Lower lobe of right lung (tissue), 2 donors: ENCODE data around the gene CEACAM18. TPM values are rescaled to one million over a fixed set of nuclear protein-coding genes. Genes with fewer than 3 reads are reported as not detected.

Source experiments
- ATAC-seq, 2 donors: fragments of 200-7000 bp; cut with Tn5 transposase; one replicate each; pipeline ENCODE4 v1.9.1; 2020 to 2022; ENCODE audit warnings: mild to moderate bottlenecking in 2 of 2, moderate library complexity in 2 of 2
- DNase-seq: peaks from one replicate; pipeline ENCODE4 v3.0.0-alpha.2; 2020
- H3K27ac ChIP-seq: fragments of 200-600 bp; one replicate; pipeline ENCODE4 v1.8.0; 2022
- H3K27me3 ChIP-seq: fragments of 200-600 bp; one replicate; pipeline ENCODE4 v1.8.0; 2022; ENCODE audit warnings: low read depth
- H3K36me3 ChIP-seq: fragments of 200-600 bp; one replicate; pipeline ENCODE4 v1.8.0; 2022; ENCODE audit warnings: mild to moderate bottlenecking
- H3K4me1 ChIP-seq: fragments of 200-600 bp; one replicate; pipeline ENCODE4 v1.8.0; 2022
- H3K4me3 ChIP-seq: fragments of 200-600 bp; one replicate; pipeline ENCODE4 v1.8.0; 2022; ENCODE audit warnings: mild to moderate bottlenecking
- H3K9me3 ChIP-seq: fragments of 200-600 bp; one replicate; pipeline ENCODE4 v1.8.0; 2022
- intact Hi-C: fragments of 100-400 bp; cut with DNase I; formaldehyde crosslinking; loops from one replicate; pipeline ENCODE4 v1.11.0; 2022
- total RNA-seq: library from RNA; stranded (reverse); fragmentation: NEBNext Ultra II Directional; extraction: Animal tissue kit (Norgen Biotek cat#: 25700); gene quantifications from one replicate; pipeline ENCODE4 v1.2.1, GENCODE V29; 2021
- TF ChIP-seq, protein P1 (sequence below): fragments of 200-600 bp; IDR thresholded peaks from one replicate; pipeline ENCODE4 v1.8.0; 2022; ENCODE audit warnings: antibody characterized with exemption, mild to moderate bottlenecking
- donor health status: DM: no; HTN: yes; CAD: no; lungs with severe emphysema.

CEACAM18 gene
- total RNA-seq, 1 donor from 2014 or later = not detected

DNA sequence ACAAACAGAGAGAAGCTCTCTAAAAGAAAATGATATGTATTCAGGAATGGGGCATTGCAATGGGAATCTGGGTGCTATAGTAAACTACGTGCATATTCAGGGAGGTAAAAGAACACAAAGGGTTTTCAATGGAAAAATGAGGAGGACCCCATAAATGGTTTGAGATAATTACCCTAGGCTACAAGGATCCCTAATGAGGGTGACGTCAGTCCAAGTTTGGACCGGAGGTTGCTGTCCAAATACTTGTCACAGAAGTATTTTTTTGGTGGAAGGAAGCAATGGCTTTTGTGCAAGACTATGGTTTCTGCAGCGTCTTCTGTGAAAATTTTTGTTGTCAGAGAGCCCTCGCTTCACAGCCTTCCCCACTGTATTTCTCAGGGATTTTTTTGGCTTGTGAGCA, 995 bp upstream of the CEACAM18 start:
- ATAC-seq = no peak
- Histone ChIP-seq H3K27me3 (peaks cover 14% of the 10 kb centered on the region), H3K9me3 (no peaks in the 10 kb centered on the region), H3K4me1 (no peaks in the 10 kb centered on the region), H3K36me3 (no peaks in the 10 kb centered on the region), H3K4me3 (no peak overlapping the region), H3K27ac (no peak overlapping the region)
- intact Hi-C loops = no loop called here
- DNase-seq = no peak
- TF ChIP-seq, protein P1, sequence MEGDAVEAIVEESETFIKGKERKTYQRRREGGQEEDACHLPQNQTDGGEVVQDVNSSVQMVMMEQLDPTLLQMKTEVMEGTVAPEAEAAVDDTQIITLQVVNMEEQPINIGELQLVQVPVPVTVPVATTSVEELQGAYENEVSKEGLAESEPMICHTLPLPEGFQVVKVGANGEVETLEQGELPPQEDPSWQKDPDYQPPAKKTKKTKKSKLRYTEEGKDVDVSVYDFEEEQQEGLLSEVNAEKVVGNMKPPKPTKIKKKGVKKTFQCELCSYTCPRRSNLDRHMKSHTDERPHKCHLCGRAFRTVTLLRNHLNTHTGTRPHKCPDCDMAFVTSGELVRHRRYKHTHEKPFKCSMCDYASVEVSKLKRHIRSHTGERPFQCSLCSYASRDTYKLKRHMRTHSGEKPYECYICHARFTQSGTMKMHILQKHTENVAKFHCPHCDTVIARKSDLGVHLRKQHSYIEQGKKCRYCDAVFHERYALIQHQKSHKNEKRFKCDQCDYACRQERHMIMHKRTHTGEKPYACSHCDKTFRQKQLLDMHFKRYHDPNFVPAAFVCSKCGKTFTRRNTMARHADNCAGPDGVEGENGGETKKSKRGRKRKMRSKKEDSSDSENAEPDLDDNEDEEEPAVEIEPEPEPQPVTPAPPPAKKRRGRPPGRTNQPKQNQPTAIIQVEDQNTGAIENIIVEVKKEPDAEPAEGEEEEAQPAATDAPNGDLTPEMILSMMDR = no peak

DNA sequence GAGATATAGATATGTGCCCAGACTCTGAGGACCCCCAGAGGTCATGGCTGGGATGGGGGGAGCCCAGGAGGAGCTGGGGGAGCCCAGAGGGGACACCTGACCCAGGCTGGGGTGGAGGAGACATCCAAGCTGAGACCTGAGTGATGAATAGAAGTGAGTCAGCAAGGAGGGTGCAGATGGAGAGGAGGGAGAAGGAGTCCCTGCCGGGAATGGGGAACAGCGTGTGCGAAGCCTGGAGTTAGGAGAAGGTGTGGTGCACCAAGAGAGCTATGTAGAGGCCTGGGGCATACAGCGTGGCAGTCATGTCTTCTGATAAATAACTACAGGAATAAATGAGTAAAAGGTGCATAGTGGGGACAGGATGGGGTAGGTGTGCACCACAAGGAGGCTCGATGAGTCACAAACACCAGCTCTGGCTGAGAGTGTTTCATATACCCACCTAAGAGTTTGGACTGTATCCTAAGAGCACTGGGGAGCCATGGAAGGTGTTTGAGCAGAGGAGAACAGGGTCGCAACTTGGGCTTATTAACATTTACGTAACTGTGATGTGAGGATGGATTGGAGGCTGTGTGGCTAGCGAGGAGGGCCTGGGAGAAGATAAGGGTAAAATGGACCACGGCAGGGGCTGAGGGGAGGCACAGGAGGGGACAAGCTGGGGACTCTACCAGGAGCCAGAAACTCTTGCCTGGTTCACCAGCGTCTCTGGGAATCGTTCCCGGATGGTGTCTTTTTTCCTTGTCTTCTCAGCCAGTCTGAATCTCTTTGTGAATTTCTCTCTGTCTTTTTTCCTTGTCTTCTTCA, 1.4 kb downstream of the CEACAM18 start:
- no peaks in the 10 kb centered on the region for H3K9me3 ChIP-seq
- no peak overlapping the region for H3K27ac ChIP-seq
- H3K4me3 ChIP-seq = no peak overlapping the region
- TF ChIP-seq, protein P1 = no peak
- H3K4me1 ChIP-seq = no peaks in the 10 kb centered on the region
- ATAC-seq = no peak
- intact Hi-C loops = no loop called here
- DNase-seq = no peak
- peaks cover 14% of the 10 kb centered on the region for H3K27me3 ChIP-seq
- no peaks in the 10 kb centered on the region for H3K36me3 ChIP-seq

DNA sequence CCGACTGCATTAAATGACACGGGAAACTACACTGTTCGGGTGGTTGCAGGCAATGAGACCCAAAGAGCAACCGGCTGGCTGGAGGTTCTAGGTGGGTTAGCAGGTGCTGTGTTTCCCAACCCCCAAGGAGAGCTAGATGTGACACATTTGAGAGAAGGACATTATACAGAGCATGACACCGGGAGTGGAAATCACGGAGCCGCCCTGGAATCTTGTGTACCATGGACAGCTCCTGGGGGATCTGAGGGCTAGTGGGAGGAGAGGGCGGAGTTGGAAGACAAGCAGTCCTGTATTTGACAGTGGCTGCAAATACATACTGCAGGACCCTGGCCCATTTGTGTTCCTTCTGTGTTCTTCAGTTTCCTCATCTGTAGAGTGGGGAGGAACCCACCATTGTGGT, 2.3 kb downstream of the CEACAM18 start:
- TF ChIP-seq, protein P1 = no peak
- no peak overlapping the region for H3K4me3 ChIP-seq
- H3K9me3 ChIP-seq = no peaks in the 10 kb centered on the region
- intact Hi-C loops = no loop called here
- no peaks in the 10 kb centered on the region for H3K36me3 ChIP-seq
- H3K4me1 ChIP-seq = no peaks in the 10 kb centered on the region
- ATAC-seq (no peak), DNase-seq (no peak)
- no peak overlapping the region for H3K27ac ChIP-seq
- H3K27me3 ChIP-seq = peaks cover 14% of the 10 kb centered on the region

DNA sequence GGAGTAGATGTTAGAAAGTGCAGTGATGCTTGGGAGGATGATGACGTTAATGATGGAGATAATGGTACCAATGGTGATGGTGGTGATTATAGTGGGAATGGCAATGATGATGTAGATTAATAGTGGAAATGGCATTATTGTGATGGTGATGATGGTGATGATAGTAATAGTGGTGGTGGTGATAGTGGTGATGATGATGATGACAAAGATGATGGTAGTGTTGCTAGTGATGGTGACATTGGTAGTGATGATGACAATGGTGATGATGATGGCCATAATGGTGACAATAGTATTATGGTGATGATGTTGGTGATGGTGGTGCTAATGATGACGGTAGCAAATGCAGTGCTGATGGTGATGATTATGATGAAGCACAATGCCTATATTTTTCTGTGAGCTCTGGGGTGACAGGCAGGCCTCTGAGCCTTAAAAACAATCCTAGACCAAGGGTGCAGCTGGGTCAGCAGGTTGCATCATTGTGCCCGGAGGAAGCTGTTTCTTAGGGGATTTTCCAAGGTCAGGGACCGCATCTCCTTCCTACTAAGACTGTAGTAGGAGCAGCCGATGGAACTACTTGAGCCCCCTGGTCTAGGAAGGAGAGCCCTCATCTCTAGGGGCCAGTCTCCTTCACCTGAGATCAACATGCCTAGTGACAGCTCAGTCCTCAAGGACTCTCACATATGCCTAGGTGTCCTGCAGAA, 7.8 kb downstream of the CEACAM18 start:
- DNase-seq (no peak), ATAC-seq (no peak)
- Histone ChIP-seq H3K4me3 (no peak overlapping the region), H3K36me3 (no peaks in the 10 kb centered on the region), H3K27me3 (peaks cover 5% of the 10 kb centered on the region), H3K4me1 (no peaks in the 10 kb centered on the region), H3K9me3 (no peaks in the 10 kb centered on the region), H3K27ac (no peak overlapping the region)
- TF ChIP-seq, protein P1 = no peak
- intact Hi-C loops = no loop called here

DNA sequence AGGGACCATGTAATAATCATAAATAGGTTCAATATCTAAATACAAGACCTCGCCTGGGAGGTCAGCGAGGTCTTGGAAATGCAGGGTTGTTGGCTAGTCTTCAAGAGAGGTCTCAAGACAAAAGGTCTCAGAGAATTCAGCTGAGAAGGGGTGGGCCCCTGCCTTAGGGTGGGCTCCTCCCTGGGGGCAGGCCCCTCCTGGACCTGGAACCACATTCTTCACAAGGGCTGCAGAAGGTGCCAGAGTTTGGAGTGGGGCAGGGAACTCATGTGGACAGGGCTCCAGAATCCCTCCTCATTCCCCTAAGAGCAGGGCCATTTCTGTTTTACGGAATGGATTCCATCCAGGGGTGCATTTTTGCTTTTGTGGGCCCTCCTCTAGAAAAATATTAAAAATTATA, 10.2 kb downstream of the CEACAM18 start:
- no peak for DNase-seq
- TF ChIP-seq, protein P1 = no peak
- no peaks in the 10 kb centered on the region for H3K36me3 ChIP-seq
- peaks cover 5% of the 10 kb centered on the region for H3K27me3 ChIP-seq
- intact Hi-C loops = no loop called here
- no peak overlapping the region for H3K4me3 ChIP-seq
- H3K27ac ChIP-seq = no peak overlapping the region
- ATAC-seq = no peak
- peaks cover 3% of the 10 kb centered on the region for H3K4me1 ChIP-seq
- H3K9me3 ChIP-seq = no peaks in the 10 kb centered on the region
